Measurements from ENCODE around the gene SNCB. TPM values are rescaled to one million over a fixed set of nuclear protein-coding genes. Genes with fewer than 3 reads are reported as not detected.

SNCB gene
- total RNA-seq, 1 donor from 2014 or later = not detected

GRCh38 chr5:176621661-176622079 lies 8.7 kb downstream of the SNCB start:
- peaks cover 96% of the 10 kb centered on the region for H3K27me3 Mint-ChIP-seq (ENCODE audit: low read depth)
- DNase-seq (ENCODE audit: low spot score in 2 of 2, unreplicated experiment in 2 of 2) = no peak
- H3K4me1 Mint-ChIP-seq = peaks cover 6% of the 10 kb centered on the region
- H3K9me3 Mint-ChIP-seq = no peaks in the 10 kb centered on the region
- TF ChIP-seq, protein P1, sequence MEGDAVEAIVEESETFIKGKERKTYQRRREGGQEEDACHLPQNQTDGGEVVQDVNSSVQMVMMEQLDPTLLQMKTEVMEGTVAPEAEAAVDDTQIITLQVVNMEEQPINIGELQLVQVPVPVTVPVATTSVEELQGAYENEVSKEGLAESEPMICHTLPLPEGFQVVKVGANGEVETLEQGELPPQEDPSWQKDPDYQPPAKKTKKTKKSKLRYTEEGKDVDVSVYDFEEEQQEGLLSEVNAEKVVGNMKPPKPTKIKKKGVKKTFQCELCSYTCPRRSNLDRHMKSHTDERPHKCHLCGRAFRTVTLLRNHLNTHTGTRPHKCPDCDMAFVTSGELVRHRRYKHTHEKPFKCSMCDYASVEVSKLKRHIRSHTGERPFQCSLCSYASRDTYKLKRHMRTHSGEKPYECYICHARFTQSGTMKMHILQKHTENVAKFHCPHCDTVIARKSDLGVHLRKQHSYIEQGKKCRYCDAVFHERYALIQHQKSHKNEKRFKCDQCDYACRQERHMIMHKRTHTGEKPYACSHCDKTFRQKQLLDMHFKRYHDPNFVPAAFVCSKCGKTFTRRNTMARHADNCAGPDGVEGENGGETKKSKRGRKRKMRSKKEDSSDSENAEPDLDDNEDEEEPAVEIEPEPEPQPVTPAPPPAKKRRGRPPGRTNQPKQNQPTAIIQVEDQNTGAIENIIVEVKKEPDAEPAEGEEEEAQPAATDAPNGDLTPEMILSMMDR (IDR thresholded peaks at IDR 0.05; ENCODE audit: unreplicated experiment) = no peak
- H3K27ac Mint-ChIP-seq = no peak overlapping the region
- H3K4me3 Mint-ChIP-seq = no peak overlapping the region
- no peaks in the 10 kb centered on the region for H3K36me3 Mint-ChIP-seq

- no peaks in the 10 kb centered on the region for H3K36me3 Mint-ChIP-seq
- TF ChIP-seq, protein P1 (IDR thresholded peaks at IDR 0.05; ENCODE audit: unreplicated experiment) = no peak
These were observed 9.9 kb downstream of the SNCB start for GRCh38 chr5:176620333-176620981.

GRCh38 chr5:176619569-176620332 lies 10.6 kb downstream of the SNCB start:
- H3K9me3 Mint-ChIP-seq = no peaks in the 10 kb centered on the region
- no peak for DNase-seq (ENCODE audit: low spot score in 2 of 2, unreplicated experiment in 2 of 2)
- peaks cover 95% of the 10 kb centered on the region for H3K27me3 Mint-ChIP-seq (ENCODE audit: low read depth)
- TF ChIP-seq, protein P1 (IDR thresholded peaks at IDR 0.05; ENCODE audit: unreplicated experiment) = no peak
- H3K4me3 Mint-ChIP-seq = no peak overlapping the region
- H3K27ac Mint-ChIP-seq = no peak overlapping the region
- no peaks in the 10 kb centered on the region for H3K36me3 Mint-ChIP-seq
- H3K4me1 Mint-ChIP-seq = peaks cover 6% of the 10 kb centered on the region

More at GRCh38 chr5:176620333-176620981, 9.9 kb downstream of the SNCB start:
- H3K4me3 Mint-ChIP-seq = no peak overlapping the region
- peaks cover 96% of the 10 kb centered on the region for H3K27me3 Mint-ChIP-seq (ENCODE audit: low read depth)
- H3K4me1 Mint-ChIP-seq = peaks cover 6% of the 10 kb centered on the region
- no peak overlapping the region for H3K27ac Mint-ChIP-seq
- no peaks in the 10 kb centered on the region for H3K9me3 Mint-ChIP-seq
- no peak for DNase-seq (ENCODE audit: low spot score in 2 of 2, unreplicated experiment in 2 of 2)

- peaks cover 94% of the 10 kb centered on the region for H3K27me3 Mint-ChIP-seq (ENCODE audit: low read depth)
- H3K4me3 Mint-ChIP-seq = no peak overlapping the region
- H3K9me3 Mint-ChIP-seq = no peaks in the 10 kb centered on the region
- DNase-seq (ENCODE audit: low spot score in 2 of 2, unreplicated experiment in 2 of 2) = peak in 1 of 2 experiments; percentile 49
- H3K4me1 Mint-ChIP-seq = peaks cover 6% of the 10 kb centered on the region
- H3K36me3 Mint-ChIP-seq = no peaks in the 10 kb centered on the region
- TF ChIP-seq, protein P1 (IDR thresholded peaks at IDR 0.05; ENCODE audit: unreplicated experiment) = no peak
- H3K27ac Mint-ChIP-seq = no peak overlapping the region
These were observed 11.1 kb downstream of the SNCB start for GRCh38 chr5:176619203-176619568.

DNA sequence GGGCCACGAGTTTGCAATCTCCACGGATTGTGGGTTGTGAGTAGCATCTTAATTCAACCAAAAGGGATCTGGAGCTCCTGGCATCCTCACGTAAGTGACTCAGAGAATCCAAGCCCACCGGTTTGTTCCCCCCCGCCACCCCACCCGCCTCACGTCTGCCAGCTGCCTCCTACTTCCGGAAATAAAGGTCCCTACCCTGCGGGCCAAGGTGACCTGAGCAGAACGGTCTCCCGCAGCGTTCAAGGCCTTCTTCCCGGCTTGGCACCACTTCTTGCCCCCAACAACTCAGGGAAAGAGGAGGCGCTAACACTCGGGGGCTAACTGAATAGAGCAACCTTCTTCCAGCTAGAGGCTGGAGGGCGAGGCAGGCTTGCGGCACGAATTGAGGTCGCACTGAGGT lies 11.6 kb downstream of the SNCB start:
- no peak for DNase-seq (ENCODE audit: low spot score in 2 of 2, unreplicated experiment in 2 of 2)
- Mint-ChIP-seq H3K27me3 (ENCODE audit: low read depth) (peaks cover 94% of the 10 kb centered on the region), H3K4me1 (peaks cover 6% of the 10 kb centered on the region), H3K27ac (no peak overlapping the region), H3K36me3 (no peaks in the 10 kb centered on the region), H3K4me3 (no peak overlapping the region), H3K9me3 (no peaks in the 10 kb centered on the region)
- TF ChIP-seq, protein P1 (IDR thresholded peaks at IDR 0.05; ENCODE audit: unreplicated experiment) = no peak
